ENCODE data around the gene FBXL7. TPM values are rescaled to one million over a fixed set of nuclear protein-coding genes. Genes with fewer than 3 reads are reported as not detected.

FBXL7 gene
- total and polyA plus RNA-seq, 2 donors (not counting 1 experiment from before 2014, with no cell fraction given) = not detected

- DNase-seq (no peak), ATAC-seq (ENCODE audit: low read depth) (no peak)
- TF ChIP-seq, protein P1, sequence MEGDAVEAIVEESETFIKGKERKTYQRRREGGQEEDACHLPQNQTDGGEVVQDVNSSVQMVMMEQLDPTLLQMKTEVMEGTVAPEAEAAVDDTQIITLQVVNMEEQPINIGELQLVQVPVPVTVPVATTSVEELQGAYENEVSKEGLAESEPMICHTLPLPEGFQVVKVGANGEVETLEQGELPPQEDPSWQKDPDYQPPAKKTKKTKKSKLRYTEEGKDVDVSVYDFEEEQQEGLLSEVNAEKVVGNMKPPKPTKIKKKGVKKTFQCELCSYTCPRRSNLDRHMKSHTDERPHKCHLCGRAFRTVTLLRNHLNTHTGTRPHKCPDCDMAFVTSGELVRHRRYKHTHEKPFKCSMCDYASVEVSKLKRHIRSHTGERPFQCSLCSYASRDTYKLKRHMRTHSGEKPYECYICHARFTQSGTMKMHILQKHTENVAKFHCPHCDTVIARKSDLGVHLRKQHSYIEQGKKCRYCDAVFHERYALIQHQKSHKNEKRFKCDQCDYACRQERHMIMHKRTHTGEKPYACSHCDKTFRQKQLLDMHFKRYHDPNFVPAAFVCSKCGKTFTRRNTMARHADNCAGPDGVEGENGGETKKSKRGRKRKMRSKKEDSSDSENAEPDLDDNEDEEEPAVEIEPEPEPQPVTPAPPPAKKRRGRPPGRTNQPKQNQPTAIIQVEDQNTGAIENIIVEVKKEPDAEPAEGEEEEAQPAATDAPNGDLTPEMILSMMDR (IDR thresholded peaks at IDR 0.05) = no peak
- no peak for TF ChIP-seq EZH2 (IDR thresholded peaks at IDR 0.05; ENCODE audit: borderline replicate concordance, insufficient read depth, low read depth, low read length, poor library complexity, severe bottlenecking)
- no peaks in the 10 kb centered on the region for H3K4me1 Mint-ChIP-seq
- no peak overlapping the region for H3K27ac Mint-ChIP-seq
- H3K27me3 ChIP-seq (replicated peaks in 1 of 4; ENCODE audit: control extremely low read depth in 1 of 4, control insufficient read depth in 3 of 4, insufficient read depth in 4 of 4, low read length in 3 of 4) = no peaks in the 10 kb centered on the region
- no peak overlapping the region for H3K4me3 ChIP-seq (ENCODE audit: control extremely low read depth in 1 of 5, extremely low read depth in 1 of 5, insufficient read depth in 1 of 5, low read depth in 2 of 5, low read length in 4 of 5)
- H3K4me3 Mint-ChIP-seq = no peak overlapping the region
- ChIA-PET CTCF (no interaction called here), POLR2A (no interaction called here)
- H3K9me3 Mint-ChIP-seq (ENCODE audit: insufficient read depth) = peaks cover 4% of the 10 kb centered on the region
- no peak overlapping the region for H3K9ac ChIP-seq (ENCODE audit: low read length)
- no peak overlapping the region for H3K4me2 ChIP-seq (replicated peaks; ENCODE audit: low read depth, low read length, poor library complexity, severe bottlenecking)
- intact Hi-C loops (cut with micrococcal nuclease) = no loop called here
- H3K27ac ChIP-seq (ENCODE audit: low read length in 2 of 2) = no peak overlapping the region
- no peaks in the 10 kb centered on the region for H3K9me3 ChIP-seq (ENCODE audit: control extremely low read depth in 1 of 3, control insufficient read depth in 2 of 3, insufficient read depth in 1 of 3, low read length in 2 of 3)
- H2AFZ ChIP-seq (ENCODE audit: insufficient read depth, low read depth, low read length, poor library complexity, severe bottlenecking) = no peak overlapping the region
- no peaks in the 10 kb centered on the region for H3K4me1 ChIP-seq (ENCODE audit: control insufficient read depth in 2 of 2, insufficient read depth in 2 of 2, low read length in 2 of 2)
- no peaks in the 10 kb centered on the region for H3K79me2 ChIP-seq (ENCODE audit: control insufficient read depth, insufficient read depth, low read length)
- 40% methylated on average over 1 of the region's 5 CpGs for WGBS (ENCODE audit: insufficient coverage)
- no peaks in the 10 kb centered on the region for H3K27me3 Mint-ChIP-seq
- no peaks in the 10 kb centered on the region for H4K20me1 ChIP-seq (ENCODE audit: control insufficient read depth, insufficient read depth, low read length, poor library complexity, severe bottlenecking)
- H3K36me3 ChIP-seq (replicated peaks in 1 of 2; ENCODE audit: control extremely low read depth in 1 of 2, control insufficient read depth in 1 of 2, extremely low read depth in 1 of 2, insufficient read depth in 2 of 2, low read length in 1 of 2) = no peaks in the 10 kb centered on the region
Observed at GRCh38 chr5:15683332-15683731, 183.4 kb downstream of the FBXL7 start.

DNA sequence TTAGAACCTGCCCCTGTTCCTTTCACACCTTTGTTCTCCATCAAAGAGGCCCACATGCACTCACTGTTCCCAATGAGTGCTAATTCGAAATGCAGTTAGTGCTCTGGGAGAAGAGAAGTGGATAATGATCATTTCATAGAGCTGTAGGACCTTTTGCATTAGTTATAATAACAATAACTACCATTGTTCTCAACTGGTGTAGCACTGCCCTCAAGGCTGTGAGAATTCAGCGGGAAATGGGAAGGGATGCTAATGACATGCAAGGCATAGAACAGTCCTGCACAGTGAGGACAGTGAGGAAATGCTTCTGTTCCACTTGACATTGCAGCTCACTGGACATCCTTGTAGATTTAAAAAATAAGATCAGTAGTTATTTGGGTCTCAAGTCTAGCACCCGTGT is 187.4 kb downstream of the FBXL7 start:
- Histone ChIP-seq H3K4me2 (replicated peaks; ENCODE audit: low read depth, low read length, poor library complexity, severe bottlenecking) (no peak overlapping the region), H3K9me3 (ENCODE audit: control extremely low read depth in 1 of 3, control insufficient read depth in 2 of 3, insufficient read depth in 1 of 3, low read length in 2 of 3) (no peaks in the 10 kb centered on the region), H3K36me3 (replicated peaks in 1 of 2; ENCODE audit: control extremely low read depth in 1 of 2, control insufficient read depth in 1 of 2, extremely low read depth in 1 of 2, insufficient read depth in 2 of 2, low read length in 1 of 2) (no peaks in the 10 kb centered on the region), H3K4me3 (ENCODE audit: control extremely low read depth in 1 of 5, extremely low read depth in 1 of 5, insufficient read depth in 1 of 5, low read depth in 2 of 5, low read length in 4 of 5) (no peak overlapping the region), H2AFZ (ENCODE audit: insufficient read depth, low read depth, low read length, poor library complexity, severe bottlenecking) (no peak overlapping the region), H3K4me1 (ENCODE audit: control insufficient read depth in 2 of 2, insufficient read depth in 2 of 2, low read length in 2 of 2) (no peaks in the 10 kb centered on the region), H3K9ac (ENCODE audit: low read length) (no peak overlapping the region), H3K27me3 (replicated peaks in 1 of 4; ENCODE audit: control extremely low read depth in 1 of 4, control insufficient read depth in 3 of 4, insufficient read depth in 4 of 4, low read length in 3 of 4) (no peaks in the 10 kb centered on the region), H3K79me2 (ENCODE audit: control insufficient read depth, insufficient read depth, low read length) (no peaks in the 10 kb centered on the region), H4K20me1 (ENCODE audit: control insufficient read depth, insufficient read depth, low read length, poor library complexity, severe bottlenecking) (no peaks in the 10 kb centered on the region), H3K27ac (ENCODE audit: low read length in 2 of 2) (no peak overlapping the region)
- POLR2A ChIA-PET = no interaction called here
- intact Hi-C loops (cut with micrococcal nuclease) = no loop called here
- no peaks in the 10 kb centered on the region for H3K4me1 Mint-ChIP-seq
- CTCF ChIA-PET = no interaction called here
- 78% methylated on average over 1 of the region's 3 CpGs for WGBS (ENCODE audit: insufficient coverage)
- no peaks in the 10 kb centered on the region for H3K27me3 Mint-ChIP-seq
- DNase-seq = no peak
- H3K4me3 Mint-ChIP-seq = no peak overlapping the region
- peaks cover 2% of the 10 kb centered on the region for H3K9me3 Mint-ChIP-seq (ENCODE audit: insufficient read depth)
- no peak for ATAC-seq (ENCODE audit: low read depth)
- TF ChIP-seq EZH2 (IDR thresholded peaks at IDR 0.05; ENCODE audit: borderline replicate concordance, insufficient read depth, low read depth, low read length, poor library complexity, severe bottlenecking) = no peak
- TF ChIP-seq, protein P1 (IDR thresholded peaks at IDR 0.05) = no peak
- no peak overlapping the region for H3K27ac Mint-ChIP-seq

All from B cell (primary cell).